Activated naive CD4-positive, alpha-beta T cell treated with Interleukin-2 at 50 U/mL for 16 hours (primary cell): Measurements from ENCODE around the gene DCTN2.
"Not testable (repeated sequence)": the region's sequence is repeated elsewhere in the genome, so short reads cannot be mapped to it uniquely, and the experiment has no call there.

Experiments used
- DNase-seq: peaks from one replicate; pipeline ENCODE4 v3.0.0-alpha.2; 2020

The DCTN2 gene

GRCh38 chr12:57513677-57514076 is 33.3 kb downstream of the DCTN2 start:
- DNase-seq, result not testable (repeated sequence)

GRCh38 chr12:57513266-57513665 is 33.7 kb downstream of the DCTN2 start:
- no peak for DNase-seq

GRCh38 chr12:57512665-57513064 is 34.3 kb downstream of the DCTN2 start:
- no peak for DNase-seq

GRCh38 chr12:57511588-57512325 is 35.2 kb downstream of the DCTN2 start:
- DNase-seq, result no peak

GRCh38 chr12:57511161-57511560 is 35.8 kb downstream of the DCTN2 start:
- DNase-seq, result no peak

GRCh38 chr12:57507796-57508195 is 39.2 kb downstream of the DCTN2 start:
- DNase-seq, result not testable (repeated sequence)

- DNase-seq, result not testable (repeated sequence)
Measured at GRCh38 chr12:57506541-57506940, 40.5 kb downstream of the DCTN2 start.

- not testable (repeated sequence) for DNase-seq
Measured at GRCh38 chr12:57502311-57502969, 44.6 kb downstream of the DCTN2 start.

GRCh38 chr12:57500213-57500612 is 46.8 kb downstream of the DCTN2 start:
- DNase-seq, result no peak

- no peak for DNase-seq
Measured at GRCh38 chr12:57498571-57498970, 48.4 kb downstream of the DCTN2 start.

GRCh38 chr12:57498132-57498502 is 48.9 kb downstream of the DCTN2 start:
- no peak for DNase-seq

GRCh38 chr12:57497223-57498131 is 49.5 kb downstream of the DCTN2 start:
- DNase-seq, result no peak

- DNase-seq, result no peak
Measured at GRCh38 chr12:57496822-57497221, 50.2 kb downstream of the DCTN2 start.

GRCh38 chr12:57495051-57495701 is 51.8 kb downstream of the DCTN2 start:
- DNase-seq, result not testable (repeated sequence)

GRCh38 chr12:57491393-57492280 is 55.4 kb downstream of the DCTN2 start:
- DNase-seq, result no peak

GRCh38 chr12:57490126-57490525 is 56.9 kb downstream of the DCTN2 start:
- no peak for DNase-seq

GRCh38 chr12:57489157-57489641 is 57.8 kb downstream of the DCTN2 start:
- no peak for DNase-seq

GRCh38 chr12:57488402-57489156 is 58.4 kb downstream of the DCTN2 start:
- no peak for DNase-seq

GRCh38 chr12:57487597-57488401 is 59.2 kb downstream of the DCTN2 start, which contains the start of gene MARS1:
Gene MARS1, plus strand, starts transcription at chr12:57488068. Its CDS starts 23 bp downstream, at chr12:57488091.
- DNase-seq, result peak; percentile 94

- DNase-seq, result no peak
Measured at GRCh38 chr12:57487055-57487596, 59.9 kb downstream of the DCTN2 start.
